Medulla oblongata (tissue), 1 donor: ENCODE measurements around the gene TLL1.
A peak's percentile ranks its signal among the peaks of the same experiment; 100 is the strongest.

ENCODE experiments used
- DNase-seq: peaks from one replicate; pipeline ENCODE4 v3.0.0-alpha.2; 2015; ENCODE audit errors: extremely low spot score

TLL1 gene

GRCh38 chr4:165872461-165873297 is at the start of gene TLL1:
TLL1 (plus strand) TSS chr4:165873237; CDS start chr4:165873905, 668 bp downstream.
- DNase-seq = peak; percentile 25

GRCh38 chr4:165826166-165826565 is 46.9 kb upstream of the TLL1 start:
- DNase-seq = no peak

- no peak for DNase-seq
Measured at GRCh38 chr4:165827018-165827417, 46.0 kb upstream of the TLL1 start.

GRCh38 chr4:165828928-165829327 is 44.1 kb upstream of the TLL1 start:
- DNase-seq = no peak

- DNase-seq = no peak
Measured at GRCh38 chr4:165834116-165834515, 38.9 kb upstream of the TLL1 start.

GRCh38 chr4:165838575-165838974 is 34.5 kb upstream of the TLL1 start:
- DNase-seq = no peak

- DNase-seq = no peak
Measured at GRCh38 chr4:165839615-165840333, 33.3 kb upstream of the TLL1 start.

- DNase-seq = no peak
Measured at GRCh38 chr4:165842684-165843083, 30.4 kb upstream of the TLL1 start.

- peak; percentile 14 for DNase-seq
Measured at GRCh38 chr4:165844161-165844560, 28.9 kb upstream of the TLL1 start.

GRCh38 chr4:165851256-165851655 is 21.8 kb upstream of the TLL1 start:
- DNase-seq = no peak

- no peak for DNase-seq
Measured at GRCh38 chr4:165855191-165855590, 17.8 kb upstream of the TLL1 start.

- no peak for DNase-seq
Measured at GRCh38 chr4:165861363-165861762, 11.7 kb upstream of the TLL1 start.

GRCh38 chr4:165864271-165864670 is 8.8 kb upstream of the TLL1 start:
- peak; percentile 18 for DNase-seq

GRCh38 chr4:165866019-165866650 is 6.9 kb upstream of the TLL1 start:
- no peak for DNase-seq

GRCh38 chr4:165867961-165868360 is 5.1 kb upstream of the TLL1 start:
- no peak for DNase-seq

GRCh38 chr4:165873298-165874071 is 448 bp downstream of the TLL1 start:
- no peak for DNase-seq

GRCh38 chr4:165874072-165874790 is 1.2 kb downstream of the TLL1 start:
- no peak for DNase-seq

- DNase-seq = no peak
Measured at GRCh38 chr4:165874791-165875371, 1.8 kb downstream of the TLL1 start.

GRCh38 chr4:165875446-165875845 is 2.4 kb downstream of the TLL1 start:
- no peak for DNase-seq

GRCh38 chr4:165877286-165877685 is 4.2 kb downstream of the TLL1 start:
- no peak for DNase-seq

- DNase-seq = no peak
Measured at GRCh38 chr4:165879641-165880040, 6.6 kb downstream of the TLL1 start.
